ENCODE results near the gene CPEB3.

DNA sequence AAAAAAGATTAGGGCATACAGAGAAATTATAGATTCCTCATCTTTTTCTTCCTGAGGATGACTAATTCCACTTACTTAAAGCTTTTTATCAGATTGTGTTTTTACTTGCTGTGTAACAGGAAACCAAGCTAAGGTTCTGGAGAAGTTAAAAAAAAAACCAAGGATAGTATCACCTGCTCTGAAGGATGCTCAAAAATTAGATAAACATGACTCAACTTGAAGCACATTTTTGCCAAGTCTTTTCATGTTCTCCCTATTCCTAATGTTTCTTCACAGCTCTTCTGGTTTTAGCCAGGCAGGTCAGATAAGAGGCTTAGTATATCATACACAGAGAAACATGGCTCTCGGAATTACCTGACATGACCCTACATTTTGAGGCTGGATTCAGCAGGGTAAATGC, 90.3 kb downstream of the CPEB3 start:
- TF ChIP-seq POLR2A (IDR thresholded peaks at IDR 0.05; ENCODE audit: low read length) = no peak
- TF ChIP-seq GATA1 (IDR thresholded peaks at IDR 0.05; ENCODE audit: low read depth, low read length) = no peak
